T-cell (primary cell): ENCODE results near the gene CLEC3A. TPM values are rescaled to one million over a fixed set of nuclear protein-coding genes. Genes with fewer than 3 reads are reported as not detected.
"Not testable (repeated sequence)": the region's sequence is repeated elsewhere in the genome, so short reads cannot be mapped to it uniquely, and the experiment has no call there.

Source experiments
- ATAC-seq, 4 experiments: fragments of 200-7000 bp in 3 of 4; fragments of 150-1000 bp in 1 of 4; cut with Tn5 transposase; replicated peaks in 1 of 4; 1 replicate in 3 of 4; 2 replicates in 1 of 4; pipeline ENCODE4 v1.10.0; 2021; ENCODE audit warnings: moderate library complexity in 3 of 4, mild to moderate bottlenecking in 2 of 4, moderate number of reproducible peaks in 1 of 4
- CTCF ChIA-PET, 2 donors: fragments of 300-600 bp; sonication (Branson Sonifier 250); formaldehyde crosslinking; loops; one replicate each; lab custom pipeline; 2022; ENCODE audit warnings: antibody characterized with exemption in 2 of 2; lab: Charles Lee
- POLR2A ChIA-PET, 2 donors: fragments of 300-600 bp; sonication (Branson Sonifier 250); formaldehyde crosslinking; loops; one replicate each; lab custom pipeline; 2022; ENCODE audit warnings: antibody characterized with exemption in 2 of 2; lab: Charles Lee
- DNase-seq, 35 experiments: peaks; one replicate each; pipeline versions ENCODE4 v3.0.0 to v3.0.0-alpha.2; 2013 to 2023
- H3K27ac ChIP-seq: one replicate; pipeline ENCODE4 v1.5.1; 2013; ENCODE audit warnings: low read length
- H3K27me3 ChIP-seq, 2 experiments: replicated peaks in 1 of 2; 1 replicate in 1 of 2; 2 replicates in 1 of 2; pipeline versions ENCODE4 v1.6.1 to v1.7.0; 2013; ENCODE audit warnings: low read length in 1 of 2, mixed read lengths in 1 of 2; ENCODE audit not compliant: control insufficient read depth in 2 of 2, insufficient read depth in 2 of 2; ENCODE audit errors: extremely low read depth in 1 of 2
- H3K36me3 ChIP-seq, 2 donors: 1 replicate in 1 of 2; 2 replicates in 1 of 2; pipeline versions ENCODE4 v1.6.1 to v1.7.0; 2013; ENCODE audit warnings: low read length in 1 of 2; ENCODE audit not compliant: control insufficient read depth in 2 of 2, insufficient read depth in 1 of 2; ENCODE audit errors: extremely low read depth in 1 of 2
- H3K4me1 ChIP-seq, 2 experiments: 1 replicate in 1 of 2; 2 replicates in 1 of 2; pipeline versions ENCODE4 v1.6.1 to v1.7.0; 2013; ENCODE audit warnings: low read length in 2 of 2, mixed read lengths in 1 of 2; ENCODE audit not compliant: insufficient read depth in 2 of 2, control insufficient read depth in 1 of 2; ENCODE audit errors: extremely low read depth in 1 of 2
- H3K4me3 ChIP-seq, 2 donors: 1 replicate in 1 of 2; 2 replicates in 1 of 2; pipeline versions ENCODE4 v1.5.1 to v1.7.0; 2013; ENCODE audit warnings: mild to moderate bottlenecking in 2 of 2, low read length in 1 of 2, moderate library complexity in 1 of 2; ENCODE audit not compliant: control insufficient read depth in 1 of 2; ENCODE audit errors: extremely low read depth in 1 of 2
- H3K9me3 ChIP-seq: 2 replicates; pipeline ENCODE4 v1.7.0; 2013
- H3K27ac Mint-ChIP-seq, 2 donors: one replicate each; pipeline ENCODE4 v1.8.0; 2020 to 2021; ENCODE audit warnings: mild to moderate bottlenecking in 2 of 2, mixed read lengths in 2 of 2
- H3K27me3 Mint-ChIP-seq, 2 donors: one replicate each; pipeline ENCODE4 v1.8.0; 2021 to 2022; ENCODE audit warnings: mixed read lengths in 2 of 2
- H3K36me3 Mint-ChIP-seq: one replicate; pipeline ENCODE4 v1.8.0; 2021; ENCODE audit warnings: mixed read lengths
- H3K4me1 Mint-ChIP-seq, 3 donors: one replicate each; pipeline ENCODE4 v1.8.0; 2020 to 2022; ENCODE audit warnings: mixed read lengths in 3 of 3, mild to moderate bottlenecking in 1 of 3
- H3K4me3 Mint-ChIP-seq, 3 donors: one replicate each; pipeline ENCODE4 v1.8.0; 2020 to 2022; ENCODE audit warnings: mild to moderate bottlenecking in 3 of 3, mixed read lengths in 3 of 3, moderate library complexity in 3 of 3
- H3K9me3 Mint-ChIP-seq, 3 donors: one replicate each; pipeline ENCODE4 v1.8.0; 2020 to 2022; ENCODE audit warnings: mixed read lengths in 3 of 3
- WGBS: methylation state at CpG from one replicate; pipeline ENCODE4 v1.1.5; 2013; ENCODE audit warnings: missing lambda C conversion rate; ENCODE audit not compliant: insufficient coverage; 5-methylcytosine and 5-hydroxymethylcytosine counted together
- total RNA-seq, 35 experiments: library from RNA in 6 of 35; stranded (reverse) in 6 of 35; fragments of 120-200 nt in 1 of 35; gene quantifications; one replicate each; pipeline versions ENCODE4 v1.2.1 to v1.2.4 and lab custom pipeline; 2013 to 2026

The CLEC3A gene
- total RNA-seq, 5 donors from 2014 or later (not counting 1 experiment from before 2014, with no cell fraction given), result not detected

DNA sequence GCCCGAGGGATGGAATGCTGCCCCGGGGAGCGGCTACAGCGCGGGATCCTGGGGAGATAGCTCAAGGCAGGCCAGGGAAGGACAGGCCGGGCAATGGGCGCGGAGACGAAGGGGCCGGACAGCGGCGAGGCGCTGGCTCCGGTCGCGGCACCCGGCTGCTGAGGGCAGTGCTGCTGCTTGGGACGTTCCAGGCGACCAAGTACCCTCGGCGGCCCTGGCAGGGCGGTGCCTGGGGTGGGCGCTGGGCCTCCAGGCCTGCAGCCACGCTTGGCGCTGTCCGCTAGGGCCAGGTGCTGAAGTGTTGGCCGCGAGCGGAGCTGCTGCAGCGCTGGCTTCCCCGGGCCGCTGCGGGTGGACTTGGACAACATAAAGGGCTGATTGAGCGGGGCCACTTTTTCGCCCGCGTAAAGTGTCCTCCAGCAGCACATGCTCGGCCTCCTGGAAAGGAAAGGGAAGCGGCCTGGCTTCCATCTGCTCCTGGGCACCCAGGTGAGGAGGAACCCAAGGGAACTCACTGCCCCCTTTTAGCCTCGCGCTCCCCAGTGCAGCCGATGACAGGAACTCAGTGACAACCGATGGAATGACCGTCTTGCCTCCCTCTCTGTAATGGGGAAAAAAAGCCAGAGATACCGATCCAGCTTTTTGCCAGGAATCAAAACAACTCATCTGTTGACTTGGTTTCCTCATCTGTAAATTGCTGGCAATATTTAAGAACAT, 23.7 kb downstream of the CLEC3A start:
- Mint-ChIP-seq H3K36me3 (no peaks in the 10 kb centered on the region), H3K27ac (no peak overlapping the region), H3K9me3 (no peaks in the 10 kb centered on the region), H3K4me1 (no peaks in the 10 kb centered on the region), H3K4me3 (no peak overlapping the region), H3K27me3 (peaks cover 34 to 43% of the 10 kb centered on the region in 2 donors)
- no peak overlapping the region for H3K27ac ChIP-seq
- ChIA-PET POLR2A (no interaction called here), CTCF (no interaction called here)
- ATAC-seq (no peak), DNase-seq (peak in 13 of 35 experiments; percentile 4 to 18 (median 7))
- H3K9me3 ChIP-seq, result no peaks in the 10 kb centered on the region
- 17% methylated on average over 42 of the region's 45 CpGs for WGBS
- no peaks in the 10 kb centered on the region for H3K36me3 ChIP-seq
- H3K4me3 ChIP-seq, result no peak overlapping the region
- peaks cover 0 to 23% of the 10 kb centered on the region in 2 experiments for H3K27me3 ChIP-seq
- H3K4me1 ChIP-seq, result no peaks in the 10 kb centered on the region

DNA sequence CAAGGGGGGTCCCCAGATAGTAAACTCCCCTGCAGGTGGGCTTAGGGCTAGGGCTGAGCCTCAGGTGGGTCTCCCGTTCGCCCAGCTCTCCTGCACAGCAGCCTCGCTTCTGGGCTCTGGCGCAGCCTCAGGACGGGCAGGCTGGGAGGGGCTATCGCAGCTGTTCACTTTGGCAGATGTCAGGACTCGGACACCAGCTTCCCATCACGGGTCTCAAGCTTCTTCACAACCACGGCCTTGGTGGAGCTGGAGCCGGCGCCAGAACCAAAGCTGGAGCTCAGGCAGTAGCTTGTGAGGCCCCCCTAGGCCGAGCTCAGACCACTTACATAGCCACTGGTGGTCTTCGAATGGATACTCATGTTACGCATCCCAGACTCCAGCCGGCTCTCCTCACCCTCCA, 26.0 kb downstream of the CLEC3A start:
- no peaks in the 10 kb centered on the region for H3K36me3 Mint-ChIP-seq
- Histone ChIP-seq H3K4me1 (no peaks in the 10 kb centered on the region), H3K36me3 (no peaks in the 10 kb centered on the region), H3K4me3 (no peak overlapping the region), H3K9me3 (no peaks in the 10 kb centered on the region), H3K27me3 (peaks cover 0 to 23% of the 10 kb centered on the region in 2 experiments), H3K27ac (no peak overlapping the region)
- no peaks in the 10 kb centered on the region for H3K4me1 Mint-ChIP-seq
- ChIA-PET CTCF (no interaction called here), POLR2A (interaction anchor here in 1 of 2 donors (0.6 kb wide), 1 partner anchor 1114 kb away, joined by 6 read pairs; no protein-coding TSS in a partner anchor)
- H3K27me3 Mint-ChIP-seq, result peaks cover 26 to 36% of the 10 kb centered on the region in 2 donors
- ATAC-seq (no peak), DNase-seq (no peak)
- WGBS, result 82% methylated on average over 15 of the region's 15 CpGs
- H3K4me3 Mint-ChIP-seq, result no peak overlapping the region
- H3K27ac Mint-ChIP-seq, result no peak overlapping the region
- no peaks in the 10 kb centered on the region for H3K9me3 Mint-ChIP-seq

DNA sequence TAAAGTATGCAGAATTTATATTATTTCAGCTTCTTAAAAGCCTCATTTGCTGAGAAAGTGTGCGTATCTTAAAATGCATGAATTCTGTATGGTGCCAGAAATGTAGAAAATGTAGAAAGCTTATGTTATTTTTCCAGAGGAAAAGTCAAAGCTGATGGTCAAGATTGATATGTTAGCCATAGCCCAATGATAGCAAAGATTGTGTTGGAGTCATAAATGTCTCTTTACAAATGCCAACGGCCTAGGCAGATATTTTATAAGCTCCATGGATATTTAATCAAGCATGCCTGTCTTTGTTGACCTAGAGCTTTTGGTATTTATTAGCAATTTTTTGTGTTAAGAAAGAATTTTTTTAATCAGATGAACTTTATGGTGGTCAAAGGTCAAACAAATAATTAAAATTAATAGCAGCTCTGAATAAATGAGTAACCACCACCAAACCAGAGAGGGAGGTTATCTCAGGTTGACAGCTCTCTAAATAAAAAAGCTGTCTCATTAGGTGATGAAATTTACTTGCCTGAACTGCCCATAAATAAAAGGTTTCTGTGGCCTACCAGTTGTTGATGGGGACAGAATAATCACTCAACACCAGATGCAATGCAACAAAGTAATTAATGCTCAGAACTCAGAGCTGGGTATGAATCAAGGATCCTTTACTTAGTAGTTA, 28.5 kb downstream of the CLEC3A start:
- CTCF ChIA-PET, result no interaction called here
- H3K27me3 Mint-ChIP-seq, result peaks cover 18 to 23% of the 10 kb centered on the region in 2 donors
- H3K27ac Mint-ChIP-seq, result no peak overlapping the region

DNA sequence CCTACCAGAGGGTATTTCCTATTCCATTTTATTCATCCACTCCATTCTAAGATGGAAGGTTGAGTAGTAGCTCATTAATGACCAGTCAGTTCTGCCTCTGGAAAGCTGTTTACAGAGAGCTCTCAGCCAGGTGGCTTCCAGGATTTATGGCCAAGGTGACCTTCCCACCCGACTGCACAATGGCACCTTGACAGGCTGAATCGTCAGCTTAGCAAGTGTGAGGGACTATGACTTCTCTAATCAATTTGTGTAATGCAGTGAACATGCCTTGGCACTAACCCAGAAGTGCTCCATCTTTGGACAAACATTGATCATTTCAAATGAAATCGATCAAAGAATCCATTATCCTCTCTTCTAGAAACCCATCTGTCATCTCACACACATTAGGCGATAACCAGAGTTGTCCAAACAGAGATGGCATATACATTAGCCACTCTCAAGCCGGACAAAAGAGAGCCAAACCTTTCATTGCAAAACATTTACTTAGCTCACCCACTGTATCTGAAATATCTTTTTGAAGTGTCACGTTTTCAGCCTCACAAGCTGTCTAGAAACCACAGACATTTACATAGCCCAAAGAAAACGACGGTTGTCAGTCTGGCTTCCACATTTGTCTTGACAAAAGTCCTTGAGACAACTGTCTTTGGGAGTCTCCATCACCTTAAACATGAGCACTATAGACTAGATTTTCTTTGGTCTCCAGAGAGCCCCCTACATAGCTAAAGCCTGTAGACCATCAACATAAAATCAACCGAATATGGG, 35.6 kb downstream of the CLEC3A start:
- Histone ChIP-seq H3K4me3 (no peak overlapping the region), H3K27ac (no peak overlapping the region), H3K9me3 (no peaks in the 10 kb centered on the region), H3K4me1 (no peaks in the 10 kb centered on the region), H3K27me3 (peaks cover 0 to 19% of the 10 kb centered on the region in 2 experiments), H3K36me3 (no peaks in the 10 kb centered on the region)
- ChIA-PET CTCF (interaction anchor here in 1 of 2 donors (0.9 kb wide), 1 partner anchor 42 kb away, joined by 4 read pairs; the partner anchor contains the start of gene WWOX), POLR2A (no interaction called here)
- Mint-ChIP-seq H3K27me3 (peaks cover 8 to 17% of the 10 kb centered on the region in 2 donors), H3K9me3 (no peaks in the 10 kb centered on the region), H3K27ac (no peak overlapping the region), H3K4me1 (no peaks in the 10 kb centered on the region), H3K36me3 (no peaks in the 10 kb centered on the region), H3K4me3 (no peak overlapping the region)
- ATAC-seq (no peak), DNase-seq (no peak)
- 53% methylated on average over 5 of the region's 9 CpGs for WGBS

More for the DNA sequence above, 28.5 kb downstream of the CLEC3A start:
- no peak for ATAC-seq
- POLR2A ChIA-PET, result interaction anchor here in 1 of 2 donors (0.5 kb wide), 1 partner anchor 1236 kb away, joined by 5 read pairs; no protein-coding TSS in a partner anchor
- no peak for DNase-seq
- Mint-ChIP-seq H3K36me3 (no peaks in the 10 kb centered on the region), H3K9me3 (no peaks in the 10 kb centered on the region), H3K4me1 (no peaks in the 10 kb centered on the region), H3K4me3 (no peak overlapping the region)
- Histone ChIP-seq H3K9me3 (no peaks in the 10 kb centered on the region), H3K27ac (no peak overlapping the region), H3K4me1 (no peaks in the 10 kb centered on the region), H3K36me3 (no peaks in the 10 kb centered on the region), H3K27me3 (peaks cover 0 to 25% of the 10 kb centered on the region in 2 experiments), H3K4me3 (no peak overlapping the region)
- 100% methylated on average over 1 of the region's 2 CpGs for WGBS

GRCh38 chr16:78059806-78060205, 37.5 kb downstream of the CLEC3A start:
- peaks cover 0 to 15% of the 10 kb centered on the region in 2 experiments for H3K27me3 ChIP-seq
- H3K9me3 Mint-ChIP-seq, H3K27ac Mint-ChIP-seq, H3K36me3 Mint-ChIP-seq, H3K4me1 ChIP-seq, H3K4me3 ChIP-seq, H3K4me1 Mint-ChIP-seq, H3K4me3 Mint-ChIP-seq, H3K9me3 ChIP-seq, DNase-seq, CTCF ChIA-PET, ATAC-seq, POLR2A ChIA-PET, H3K36me3 ChIP-seq, H3K27ac ChIP-seq: not testable (repeated sequence)
- WGBS, result 81% methylated on average over 21 of the region's 25 CpGs
- H3K27me3 Mint-ChIP-seq, result peaks cover 8 to 17% of the 10 kb centered on the region in 2 donors

DNA sequence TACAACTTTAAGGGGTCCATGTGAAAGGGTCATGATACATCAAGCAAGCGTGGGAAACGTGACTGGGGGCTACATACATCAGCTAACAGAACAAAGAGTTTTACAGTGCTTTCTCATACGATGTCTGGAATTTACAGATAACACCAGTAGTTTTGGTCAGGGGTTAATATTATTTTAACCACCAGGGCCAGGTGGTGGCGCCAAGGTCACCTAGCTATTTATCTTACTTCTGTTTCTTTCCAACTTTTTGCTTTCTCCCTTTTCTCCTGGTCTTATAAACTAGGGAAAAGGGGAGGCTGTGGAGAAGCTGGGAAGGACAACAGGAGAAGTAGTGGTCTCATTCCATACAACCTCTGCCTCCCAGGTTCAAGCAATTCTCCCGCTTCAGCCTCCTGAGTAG, 37.9 kb downstream of the CLEC3A start:
- Mint-ChIP-seq H3K36me3 (no peaks in the 10 kb centered on the region), H3K27ac (no peak overlapping the region), H3K4me1 (no peaks in the 10 kb centered on the region), H3K4me3 (no peak overlapping the region), H3K9me3 (no peaks in the 10 kb centered on the region), H3K27me3 (peaks cover 8 to 17% of the 10 kb centered on the region in 2 donors)
- Histone ChIP-seq H3K9me3 (no peaks in the 10 kb centered on the region), H3K36me3 (no peaks in the 10 kb centered on the region), H3K27ac (no peak overlapping the region), H3K4me1 (no peaks in the 10 kb centered on the region), H3K27me3 (peaks cover 0 to 13% of the 10 kb centered on the region in 2 experiments), H3K4me3 (no peak overlapping the region)
- ATAC-seq, result no peak
- CTCF ChIA-PET, result no interaction called here
- POLR2A ChIA-PET, result no interaction called here
- DNase-seq, result no peak
- no CpG with 5 or more reads among the region's 5 CpGs for WGBS
